ENCODE measurements around the gene NNMT.

Gene NNMT

GRCh38 chr11:114348200-114349191 lies 52.3 kb downstream of the NNMT start:
- DNase-seq (ENCODE audit: low read depth in 2 of 2), result peak in 1 of 2 donors; percentile 13

DNA sequence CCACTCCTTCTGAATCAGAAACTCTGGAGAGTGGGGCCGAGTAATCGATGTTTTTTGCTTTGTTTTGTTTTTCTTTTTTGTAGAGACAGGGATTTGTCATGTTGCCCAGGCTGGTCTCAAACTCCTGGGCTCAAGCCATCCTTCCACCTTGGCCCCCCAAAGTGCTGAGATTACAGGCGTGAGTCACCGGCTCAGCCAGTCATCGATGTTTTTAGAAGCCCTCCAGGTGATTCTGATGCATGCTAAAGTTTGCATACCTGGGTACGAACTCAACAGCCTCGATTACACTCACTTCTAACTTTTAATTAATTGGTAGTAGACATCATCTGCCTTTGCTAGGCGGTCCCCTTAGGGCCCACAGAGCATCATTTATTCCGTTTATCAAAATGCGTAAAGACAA lies 53.8 kb downstream of the NNMT start:
- DNase-seq (ENCODE audit: low read depth in 2 of 2), result no peak

DNA sequence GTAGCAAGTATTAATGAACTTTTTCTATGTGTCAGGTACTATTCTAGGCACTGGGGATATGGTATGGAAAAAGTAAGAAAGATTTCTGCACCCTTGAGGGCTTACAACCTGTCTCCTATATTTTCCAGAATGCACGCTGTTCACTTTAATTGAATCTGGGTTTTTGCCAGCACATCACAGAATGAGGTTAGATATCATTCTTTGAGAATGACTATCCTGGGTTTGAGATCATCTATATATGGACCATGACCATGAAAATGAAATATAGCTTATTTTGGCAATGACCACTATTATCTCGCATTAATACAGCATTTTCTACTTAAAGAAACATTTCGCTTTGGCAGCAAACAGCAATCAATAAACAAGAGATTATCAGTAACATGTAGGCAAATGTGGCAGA lies 57.2 kb downstream of the NNMT start:
- DNase-seq (ENCODE audit: low read depth in 2 of 2), result no peak

DNA sequence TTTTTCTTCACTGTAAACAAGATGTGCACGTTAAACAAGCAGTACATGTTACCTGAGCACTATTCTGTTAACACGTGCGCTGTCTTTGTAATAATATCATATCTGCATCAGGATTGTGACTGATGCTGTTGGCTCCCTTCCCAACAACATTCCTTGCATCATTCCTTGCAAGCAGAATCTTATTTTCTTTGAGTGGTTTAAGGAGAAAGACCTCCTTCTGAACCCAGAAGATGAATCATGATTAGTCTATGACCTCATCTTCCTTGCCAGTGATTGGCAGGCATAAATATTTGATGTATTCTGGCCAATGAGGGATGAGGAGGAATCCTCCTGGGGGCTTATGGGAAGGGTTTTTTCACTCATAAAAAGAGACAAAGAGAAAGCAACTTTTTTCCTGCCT lies 57.9 kb downstream of the NNMT start:
- no peak for DNase-seq (ENCODE audit: low read depth in 2 of 2)

DNA sequence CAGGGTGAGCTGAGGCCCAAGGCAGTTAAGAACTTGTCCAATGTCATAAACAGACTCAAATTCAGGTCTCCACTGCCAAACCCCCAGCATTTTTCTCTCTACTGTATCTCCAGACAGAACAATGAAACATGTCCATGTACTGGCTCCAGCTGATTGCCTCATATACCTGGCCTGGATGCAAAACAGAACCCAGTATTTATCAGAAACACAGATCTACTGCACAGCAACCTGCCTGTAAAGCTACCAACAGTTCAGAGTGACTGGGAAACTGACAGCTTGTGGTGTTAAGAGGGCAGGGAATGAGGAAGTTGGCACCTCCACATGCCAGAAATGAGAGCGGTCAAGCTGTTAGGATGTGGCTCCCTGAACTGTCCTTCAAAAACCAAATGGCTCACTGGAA lies 62.5 kb downstream of the NNMT start:
- DNase-seq (ENCODE audit: low read depth in 2 of 2), result no peak

- no peak for DNase-seq (ENCODE audit: low read depth in 2 of 2)
Measured at GRCh38 chr11:114359342-114359741, 63.1 kb downstream of the NNMT start.

GRCh38 chr11:114362326-114362725 lies 66.1 kb downstream of the NNMT start:
- no peak for DNase-seq (ENCODE audit: low read depth in 2 of 2)

- DNase-seq (ENCODE audit: low read depth in 2 of 2), result no peak
Measured at GRCh38 chr11:114362958-114363357, 66.8 kb downstream of the NNMT start.

Measured in stimulated activated CD4-positive, alpha-beta T cell treated with anti-CD3 and anti-CD28 coated beads, Interleukin-15, amount 100 ng/mL, for 48 hours (primary cell).